HS-27A (cell line): ENCODE data around the gene PKIG.

Experiments used
- DNase-seq: peaks from one replicate; pipeline ENCODE4 v3.0.0-alpha.2; 2012; ENCODE audit warnings: low read depth, missing footprints

Gene PKIG

DNA sequence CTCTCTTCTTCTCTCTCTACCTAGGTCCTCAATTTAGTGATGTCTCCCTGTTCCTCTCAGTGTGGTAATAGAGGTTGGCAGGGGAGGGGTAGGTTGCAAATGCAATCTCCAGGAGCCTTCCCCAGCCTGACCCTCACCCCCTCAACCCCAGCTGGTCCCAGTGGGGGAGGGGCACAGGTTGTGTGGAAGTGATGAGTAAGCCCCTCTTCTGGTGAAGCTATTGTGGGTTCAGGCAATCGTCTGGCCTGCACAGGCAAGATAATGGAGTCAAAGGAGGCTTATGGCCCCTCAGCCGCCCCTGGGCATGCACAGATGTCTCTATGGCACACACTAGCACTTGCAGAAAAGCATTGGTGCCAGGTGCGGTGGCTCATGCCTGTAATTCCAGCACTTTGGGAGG, 79.9 kb downstream of the PKIG start:
- no peak for DNase-seq

DNA sequence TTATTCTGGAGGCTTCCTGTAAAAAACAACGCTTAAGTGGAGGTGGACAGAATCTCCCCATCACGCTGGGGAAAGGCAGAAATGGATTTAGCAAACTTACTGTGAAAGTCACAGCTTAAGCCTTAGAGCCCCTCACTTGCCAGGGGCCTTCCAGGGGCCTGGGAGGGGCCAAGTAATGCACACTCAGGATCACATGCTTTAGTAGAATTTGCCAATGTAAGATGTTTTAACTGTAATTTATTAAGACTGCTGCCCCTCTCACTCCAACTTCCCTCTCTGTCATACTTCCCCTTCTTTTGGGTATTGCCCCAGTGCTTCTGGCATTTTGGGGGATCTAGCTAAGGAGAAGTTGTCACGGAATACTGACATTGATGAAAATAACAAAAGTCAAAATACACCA, 81.8 kb downstream of the PKIG start:
- DNase-seq: no peak

DNA sequence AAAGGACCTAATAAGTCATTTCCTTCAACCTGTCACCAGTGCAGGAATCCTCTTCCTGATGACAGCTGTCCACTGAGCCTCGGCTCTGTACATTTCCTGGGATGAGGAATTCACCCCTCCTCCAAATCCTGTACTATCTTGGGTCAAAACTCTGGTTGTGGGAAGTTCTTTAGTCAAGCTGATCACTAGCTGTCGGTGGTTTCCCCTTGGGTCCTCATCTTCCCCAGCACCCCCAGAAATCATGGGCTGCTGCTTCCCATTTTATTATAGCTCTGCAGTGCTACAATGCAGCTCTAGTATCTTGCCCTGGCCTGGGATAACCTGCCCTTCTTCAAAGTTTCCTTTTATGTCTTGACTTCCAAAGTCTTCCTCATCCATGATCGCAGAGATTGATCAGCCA, 83.7 kb downstream of the PKIG start:
- no peak for DNase-seq
